SU-DHL-6 (cell line): ENCODE data around the gene NOTCH3.

ENCODE experiments used
- EZH2phosphoT487 ChIP-seq: fragments of 200-600 bp; sonication (generic), shearing (Covaris generic); conservative IDR thresholded peaks from 2 replicates; pipeline ENCODE4 v1.6.1; 2018; ENCODE audit warnings: mild to moderate bottlenecking, antibody characterized with exemption, low read length, moderate library complexity, mixed read lengths
- TF ChIP-seq, protein P1 (sequence below): fragments of 200-600 bp; sonication (generic); IDR thresholded peaks from one replicate; pipeline ENCODE4 v1.5.1; 2017; ENCODE audit warnings: antibody characterized with exemption, mild to moderate bottlenecking, low read length, moderate library complexity; ENCODE audit not compliant: insufficient read depth, poor library complexity, severe bottlenecking

DNA sequence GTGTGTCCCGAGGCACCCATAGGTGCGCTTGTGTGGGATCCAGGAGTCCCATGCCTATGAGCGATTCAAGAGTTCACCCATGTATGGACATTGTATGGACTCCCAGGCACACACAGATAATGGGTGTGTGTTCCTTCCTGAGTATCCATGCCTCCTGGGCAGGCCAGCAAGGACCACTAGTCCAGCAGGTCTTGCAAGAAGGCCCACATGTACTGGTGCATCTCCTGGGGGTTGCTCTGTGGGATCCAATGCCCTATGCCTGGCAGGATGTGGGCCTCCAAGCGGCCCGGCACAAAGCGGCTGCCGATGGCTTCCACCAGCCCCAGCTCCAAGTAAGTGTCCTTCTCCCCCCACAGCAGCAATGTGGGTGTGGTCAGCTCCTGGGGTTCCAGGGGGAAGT, 26.5 kb upstream of the NOTCH3 start:
- TF ChIP-seq, protein P1, sequence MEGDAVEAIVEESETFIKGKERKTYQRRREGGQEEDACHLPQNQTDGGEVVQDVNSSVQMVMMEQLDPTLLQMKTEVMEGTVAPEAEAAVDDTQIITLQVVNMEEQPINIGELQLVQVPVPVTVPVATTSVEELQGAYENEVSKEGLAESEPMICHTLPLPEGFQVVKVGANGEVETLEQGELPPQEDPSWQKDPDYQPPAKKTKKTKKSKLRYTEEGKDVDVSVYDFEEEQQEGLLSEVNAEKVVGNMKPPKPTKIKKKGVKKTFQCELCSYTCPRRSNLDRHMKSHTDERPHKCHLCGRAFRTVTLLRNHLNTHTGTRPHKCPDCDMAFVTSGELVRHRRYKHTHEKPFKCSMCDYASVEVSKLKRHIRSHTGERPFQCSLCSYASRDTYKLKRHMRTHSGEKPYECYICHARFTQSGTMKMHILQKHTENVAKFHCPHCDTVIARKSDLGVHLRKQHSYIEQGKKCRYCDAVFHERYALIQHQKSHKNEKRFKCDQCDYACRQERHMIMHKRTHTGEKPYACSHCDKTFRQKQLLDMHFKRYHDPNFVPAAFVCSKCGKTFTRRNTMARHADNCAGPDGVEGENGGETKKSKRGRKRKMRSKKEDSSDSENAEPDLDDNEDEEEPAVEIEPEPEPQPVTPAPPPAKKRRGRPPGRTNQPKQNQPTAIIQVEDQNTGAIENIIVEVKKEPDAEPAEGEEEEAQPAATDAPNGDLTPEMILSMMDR = no peak
- TF ChIP-seq EZH2phosphoT487 = no peak
